WTC11 (cell line): ENCODE results near the gene BTBD2. TPM values are rescaled to one million over a fixed set of nuclear protein-coding genes. Genes with fewer than 3 reads are reported as not detected.

Experiments
- ATAC-seq: fragments of 200-7000 bp; cut with Tn5 transposase; 2 replicates; pipeline ENCODE4 v1.10.0; 2021; ENCODE audit warnings: mild to moderate bottlenecking, moderate library complexity
- CTCF ChIA-PET: fragments of 300-600 bp; sonication (Branson Sonifier 250); formaldehyde crosslinking; loops from one replicate; lab custom pipeline; 2021; ENCODE audit warnings: antibody characterized with exemption; lab: Charles Lee
- POLR2A ChIA-PET: fragments of 350-600 bp; sonication (Branson Sonifier 250); formaldehyde crosslinking; loops from one replicate; lab custom pipeline; 2021; ENCODE audit warnings: antibody characterized with exemption; lab: Charles Lee
- DNase-seq: peaks from one replicate; pipeline ENCODE4 v3.0.0; 2021; ENCODE audit warnings: low spot score
- H3K27ac Mint-ChIP-seq: 2 replicates; pipeline ENCODE4 v1.8.0; 2021; ENCODE audit warnings: mixed read lengths
- H3K27me3 Mint-ChIP-seq: 2 replicates; pipeline ENCODE4 v1.8.0; 2021; ENCODE audit warnings: low read depth, mild to moderate bottlenecking, moderate library complexity, mixed read lengths
- H3K36me3 Mint-ChIP-seq: 2 replicates; pipeline ENCODE4 v1.8.0; 2021; ENCODE audit warnings: mixed read lengths
- H3K4me1 Mint-ChIP-seq: 2 replicates; pipeline ENCODE4 v1.8.0; 2022; ENCODE audit warnings: mixed read lengths
- H3K4me3 Mint-ChIP-seq: 2 replicates; pipeline ENCODE4 v1.8.0; 2021; ENCODE audit warnings: mild to moderate bottlenecking, moderate library complexity, mixed read lengths
- H3K9me3 Mint-ChIP-seq: 2 replicates; pipeline ENCODE4 v1.8.0; 2021; ENCODE audit warnings: mixed read lengths
- CTCF ChIP-seq: fragments of 200-600 bp; IDR thresholded peaks from 2 replicates; pipeline ENCODE4 v1.8.0; 2022; ENCODE audit warnings: antibody characterized with exemption
- E2F4 ChIP-seq: sonication (generic); formaldehyde crosslinking; IDR thresholded peaks from 2 replicates; pipeline ENCODE4 v1.8.1; 2022; ENCODE audit warnings: low read depth, mild to moderate bottlenecking, moderate library complexity, missing genetic modification reagents, borderline replicate concordance
- KAT7 ChIP-seq: sonication (generic); formaldehyde crosslinking; IDR thresholded peaks from 2 replicates; pipeline ENCODE4 v1.8.1; 2023; ENCODE audit warnings: missing genetic modification reagents, mild to moderate bottlenecking, borderline replicate concordance
- MLX ChIP-seq: sonication (generic); formaldehyde crosslinking; IDR thresholded peaks from 2 replicates; pipeline ENCODE4 v1.8.1; 2023; ENCODE audit warnings: mild to moderate bottlenecking, missing genetic modification reagents, moderate library complexity
- NFATC4 ChIP-seq: fragments of 250-450 bp; sonication (Bioruptor Pico); IDR thresholded peaks from 2 replicates; pipeline ENCODE4 v1.9.0; 2021; ENCODE audit warnings: mild to moderate bottlenecking
- NR3C1 ChIP-seq: sonication (generic); formaldehyde crosslinking; conservative IDR thresholded peaks from 2 replicates; pipeline ENCODE4 v1.8.1; 2023; ENCODE audit warnings: low read depth, mild to moderate bottlenecking, missing genetic modification reagents
- SMAD3 ChIP-seq: sonication (generic); formaldehyde crosslinking; IDR thresholded peaks from 2 replicates; pipeline ENCODE4 v1.8.0; 2022; ENCODE audit warnings: missing genetic modification reagents, mild to moderate bottlenecking, borderline replicate concordance
- SOX15 ChIP-seq: fragments of 250-450 bp; sonication (Bioruptor Pico); IDR thresholded peaks from 2 replicates; pipeline ENCODE4 v1.9.0; 2021; ENCODE audit warnings: mild to moderate bottlenecking
- TEAD4 ChIP-seq: sonication (generic); formaldehyde crosslinking; IDR thresholded peaks from 2 replicates; pipeline ENCODE4 v1.8.0; 2022; ENCODE audit warnings: mild to moderate bottlenecking, missing genetic modification reagents
- TP53 ChIP-seq: sonication (generic); formaldehyde crosslinking; IDR thresholded peaks from 2 replicates; pipeline ENCODE4 v1.8.1; 2023; ENCODE audit warnings: mild to moderate bottlenecking, missing genetic modification reagents
- ZMAT4 ChIP-seq: fragments of 250-450 bp; sonication (Bioruptor Pico); IDR thresholded peaks from 2 replicates; pipeline ENCODE4 v1.9.0; 2021; ENCODE audit warnings: mild to moderate bottlenecking
- ZNF232 ChIP-seq: sonication (generic); formaldehyde crosslinking; IDR thresholded peaks from 2 replicates; pipeline ENCODE4 v1.8.0; 2022; ENCODE audit warnings: mild to moderate bottlenecking, missing genetic modification reagents
- ZNF425 ChIP-seq: fragments of 250-450 bp; sonication (Bioruptor Pico); conservative IDR thresholded peaks from 2 replicates; pipeline ENCODE4 v1.9.0; 2021; ENCODE audit warnings: mild to moderate bottlenecking
- total RNA-seq: library from RNA; stranded (reverse); gene quantifications from 3 replicates; pipeline ENCODE4 v1.2.3, GENCODE V29; 2021

The BTBD2 gene
- total RNA-seq, 1 experiment from 2014 or later = 106 TPM

GRCh38 chr19:1936916-1937610, 78.5 kb downstream of the BTBD2 start:
- TF ChIP-seq KAT7 (CRISPR knock-in tag) (no peak), NR3C1 (CRISPR knock-in tag) (no peak), E2F4 (CRISPR knock-in tag) (no peak), MLX (CRISPR knock-in tag) (no peak), SMAD3 (CRISPR knock-in tag) (no peak), NFATC4 (no peak)
- Mint-ChIP-seq H3K36me3 (peaks cover 4% of the 10 kb centered on the region), H3K9me3 (peaks cover 6% of the 10 kb centered on the region), H3K4me3 (no peak overlapping the region), H3K27me3 (peaks cover 12% of the 10 kb centered on the region), H3K27ac (0 out of 2 replicates have a peak overlapping the region, but pooled peaks have one; percentile 37), H3K4me1 (peaks cover 9% of the 10 kb centered on the region)
- ATAC-seq = no peak
- ChIA-PET CTCF (interaction anchor here (1.3 to 2.1 kb wide), 2 partner anchors 9 to 40 kb away, joined by 5 to 6 read pairs; no protein-coding TSS in a partner anchor), POLR2A (no interaction called here)
- DNase-seq = no peak

GRCh38 chr19:1936430-1936829, 79.1 kb downstream of the BTBD2 start:
- Mint-ChIP-seq H3K4me1 (peaks cover 9% of the 10 kb centered on the region), H3K36me3 (peaks cover 7% of the 10 kb centered on the region), H3K4me3 (no peak overlapping the region), H3K27ac (peak overlapping the region; percentile 37; the same call in 1 of the 2 replicates), H3K9me3 (peaks cover 11% of the 10 kb centered on the region), H3K27me3 (peaks cover 18% of the 10 kb centered on the region)
- POLR2A ChIA-PET = interaction anchor here (0.6 kb wide), 1 partner anchor 204 kb away, joined by 10 read pairs; no protein-coding TSS in a partner anchor
- TF ChIP-seq SMAD3 (CRISPR knock-in tag) (no peak), SOX15 (CRISPR knock-in tag) (no peak), CTCF (no peak), ZNF232 (CRISPR knock-in tag) (no peak), TP53 (CRISPR knock-in tag) (no peak), ZMAT4 (CRISPR knock-in tag) (no peak), ZNF425 (CRISPR knock-in tag) (no peak), TEAD4 (CRISPR knock-in tag) (no peak)
- CTCF ChIA-PET = interaction anchor here (2.1 kb wide), 1 partner anchor 10 kb away, joined by 6 read pairs; no protein-coding TSS in a partner anchor
- ATAC-seq (no peak), DNase-seq (no peak)
